ENCODE data around the gene SLC17A9.
A peak's percentile ranks its signal among the peaks of the same experiment; 100 is the strongest.

Gene SLC17A9

DNA sequence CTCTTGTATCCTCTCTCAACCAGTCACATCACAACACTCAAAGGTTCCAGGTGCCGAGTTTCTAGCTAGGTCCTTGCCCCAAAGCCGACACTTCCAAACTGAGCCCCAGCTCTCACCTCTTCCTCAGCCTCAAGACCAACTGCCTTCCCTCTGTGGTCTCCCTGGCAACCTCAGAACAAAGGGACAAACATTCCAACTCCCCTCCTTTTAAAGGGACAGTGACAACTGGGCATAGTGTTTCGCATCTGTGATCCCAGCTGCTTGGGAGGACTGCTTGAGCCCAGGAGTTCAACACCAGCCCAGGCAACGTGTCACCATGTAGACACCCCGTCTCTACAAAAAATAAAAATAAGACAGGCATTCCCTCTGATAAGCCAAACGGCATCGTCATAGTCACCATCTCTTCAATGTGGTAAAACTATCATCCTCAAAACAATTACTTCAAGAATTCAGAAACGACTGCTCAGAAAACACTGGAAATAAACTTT lies 37.5 kb upstream of the SLC17A9 start:
- peak; percentile 62 for DNase-seq (ENCODE audit: low read depth)
- TF ChIP-seq, protein P1, sequence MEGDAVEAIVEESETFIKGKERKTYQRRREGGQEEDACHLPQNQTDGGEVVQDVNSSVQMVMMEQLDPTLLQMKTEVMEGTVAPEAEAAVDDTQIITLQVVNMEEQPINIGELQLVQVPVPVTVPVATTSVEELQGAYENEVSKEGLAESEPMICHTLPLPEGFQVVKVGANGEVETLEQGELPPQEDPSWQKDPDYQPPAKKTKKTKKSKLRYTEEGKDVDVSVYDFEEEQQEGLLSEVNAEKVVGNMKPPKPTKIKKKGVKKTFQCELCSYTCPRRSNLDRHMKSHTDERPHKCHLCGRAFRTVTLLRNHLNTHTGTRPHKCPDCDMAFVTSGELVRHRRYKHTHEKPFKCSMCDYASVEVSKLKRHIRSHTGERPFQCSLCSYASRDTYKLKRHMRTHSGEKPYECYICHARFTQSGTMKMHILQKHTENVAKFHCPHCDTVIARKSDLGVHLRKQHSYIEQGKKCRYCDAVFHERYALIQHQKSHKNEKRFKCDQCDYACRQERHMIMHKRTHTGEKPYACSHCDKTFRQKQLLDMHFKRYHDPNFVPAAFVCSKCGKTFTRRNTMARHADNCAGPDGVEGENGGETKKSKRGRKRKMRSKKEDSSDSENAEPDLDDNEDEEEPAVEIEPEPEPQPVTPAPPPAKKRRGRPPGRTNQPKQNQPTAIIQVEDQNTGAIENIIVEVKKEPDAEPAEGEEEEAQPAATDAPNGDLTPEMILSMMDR (IDR thresholded peaks at IDR 0.05; ENCODE audit: low read length, missing control alignments): no peak
- no peak overlapping the region for H3K4me3 ChIP-seq (replicated peaks; ENCODE audit: low read depth, low read length)

DNA sequence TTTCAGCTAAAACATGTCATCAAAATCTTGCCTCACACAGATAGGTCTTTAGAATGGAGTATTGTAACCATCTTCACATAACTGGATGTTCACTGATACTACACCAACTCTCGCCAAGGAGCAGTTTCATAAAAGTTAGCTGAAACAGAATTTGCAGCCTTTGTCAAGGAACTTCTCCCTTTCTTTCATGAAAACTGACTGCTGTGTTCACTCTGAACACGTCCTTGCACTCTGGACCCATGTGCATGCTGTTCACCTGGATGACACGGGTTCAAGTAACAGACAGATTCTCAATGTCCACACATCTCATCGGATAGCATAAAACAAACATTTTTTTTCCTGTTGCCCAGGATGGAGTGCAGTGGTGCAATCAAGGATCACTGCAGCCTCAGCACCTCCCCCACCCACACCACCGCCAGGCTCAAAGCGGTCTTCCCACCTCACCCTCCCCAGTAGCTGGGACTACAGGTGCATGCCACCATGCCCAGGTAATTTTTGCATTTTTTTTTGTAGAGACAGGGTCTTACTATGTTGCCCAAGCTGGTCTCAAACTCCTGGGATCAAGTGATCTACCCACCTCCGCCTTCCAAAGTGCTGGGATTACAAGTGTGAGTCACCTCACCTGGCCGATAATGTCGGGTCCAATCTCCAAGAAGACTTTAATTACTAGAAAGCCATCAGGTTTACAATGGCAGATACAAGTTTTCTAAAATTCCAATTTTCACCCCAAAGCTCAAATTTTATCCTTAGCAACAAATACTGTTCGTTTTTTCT lies 35.6 kb upstream of the SLC17A9 start:
- TF ChIP-seq, protein P1 (IDR thresholded peaks at IDR 0.05; ENCODE audit: low read length, missing control alignments): no peak
- H3K4me3 ChIP-seq (replicated peaks; ENCODE audit: low read depth, low read length): no peak overlapping the region
- DNase-seq (ENCODE audit: low read depth): no peak

DNA sequence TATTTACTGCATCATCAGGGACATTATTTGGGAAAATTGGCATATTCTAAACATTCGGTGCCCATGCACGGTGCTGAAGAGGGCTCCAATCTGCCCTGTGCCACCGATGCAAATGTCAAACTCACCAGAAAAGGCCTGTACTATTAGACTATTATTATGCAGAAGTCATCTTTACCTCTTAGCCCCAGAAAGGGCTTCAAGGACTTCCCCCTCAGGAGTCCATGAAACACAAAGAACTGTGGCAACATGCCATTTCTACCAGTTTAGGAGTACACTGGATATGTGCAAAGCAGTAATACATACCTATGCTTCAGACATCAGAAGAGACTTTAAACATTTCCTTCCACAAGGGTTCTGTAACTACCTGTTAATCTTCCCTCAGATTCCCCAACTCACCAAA lies 34.8 kb upstream of the SLC17A9 start:
- H3K4me3 ChIP-seq (replicated peaks; ENCODE audit: low read depth, low read length): no peak overlapping the region
- TF ChIP-seq, protein P1 (IDR thresholded peaks at IDR 0.05; ENCODE audit: low read length, missing control alignments): no peak
- no peak for DNase-seq (ENCODE audit: low read depth)

DNA sequence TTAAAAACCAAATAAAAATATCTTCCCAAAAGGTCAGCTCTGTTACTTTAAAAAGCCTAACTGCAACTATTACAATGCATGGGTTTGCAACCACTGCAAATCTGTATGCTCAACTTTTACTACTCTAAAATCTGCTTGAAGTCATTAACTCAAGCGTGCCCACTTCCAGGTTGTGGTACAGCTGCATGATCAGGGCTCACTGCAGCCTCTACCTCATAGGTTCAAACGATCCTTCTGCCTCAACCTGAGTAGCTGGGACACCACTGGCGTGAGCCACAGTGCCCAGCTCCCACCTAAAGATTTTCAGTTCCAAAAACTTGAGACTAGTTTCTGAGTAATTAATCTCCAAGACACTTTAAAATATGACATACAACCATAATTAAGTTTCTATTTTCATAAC lies 34.4 kb upstream of the SLC17A9 start:
- DNase-seq (ENCODE audit: low read depth): no peak
- no peak overlapping the region for H3K4me3 ChIP-seq (replicated peaks; ENCODE audit: low read depth, low read length)
- TF ChIP-seq, protein P1 (IDR thresholded peaks at IDR 0.05; ENCODE audit: low read length, missing control alignments): no peak

DNA sequence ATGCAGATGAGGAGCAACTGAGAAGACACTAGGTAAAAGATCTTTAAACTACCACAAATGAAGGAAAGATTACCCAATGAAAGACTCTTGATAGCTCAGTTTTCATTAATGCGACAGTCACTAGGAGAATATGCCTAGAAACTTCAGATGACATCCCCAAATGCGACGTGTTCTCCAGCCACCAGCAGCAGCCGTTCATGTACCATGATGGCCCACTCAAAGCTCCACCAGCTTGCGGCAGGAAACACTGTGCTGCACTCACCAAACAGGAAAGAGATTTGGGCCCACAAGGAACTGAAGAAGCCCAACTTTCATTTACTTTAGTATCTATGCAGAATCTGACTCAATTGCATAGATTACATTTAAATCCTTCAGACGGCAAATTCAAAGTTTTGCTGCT lies 33.7 kb upstream of the SLC17A9 start:
- DNase-seq (ENCODE audit: low read depth): no peak
- no peak overlapping the region for H3K4me3 ChIP-seq (replicated peaks; ENCODE audit: low read depth, low read length)
- TF ChIP-seq, protein P1 (IDR thresholded peaks at IDR 0.05; ENCODE audit: low read length, missing control alignments): no peak

DNA sequence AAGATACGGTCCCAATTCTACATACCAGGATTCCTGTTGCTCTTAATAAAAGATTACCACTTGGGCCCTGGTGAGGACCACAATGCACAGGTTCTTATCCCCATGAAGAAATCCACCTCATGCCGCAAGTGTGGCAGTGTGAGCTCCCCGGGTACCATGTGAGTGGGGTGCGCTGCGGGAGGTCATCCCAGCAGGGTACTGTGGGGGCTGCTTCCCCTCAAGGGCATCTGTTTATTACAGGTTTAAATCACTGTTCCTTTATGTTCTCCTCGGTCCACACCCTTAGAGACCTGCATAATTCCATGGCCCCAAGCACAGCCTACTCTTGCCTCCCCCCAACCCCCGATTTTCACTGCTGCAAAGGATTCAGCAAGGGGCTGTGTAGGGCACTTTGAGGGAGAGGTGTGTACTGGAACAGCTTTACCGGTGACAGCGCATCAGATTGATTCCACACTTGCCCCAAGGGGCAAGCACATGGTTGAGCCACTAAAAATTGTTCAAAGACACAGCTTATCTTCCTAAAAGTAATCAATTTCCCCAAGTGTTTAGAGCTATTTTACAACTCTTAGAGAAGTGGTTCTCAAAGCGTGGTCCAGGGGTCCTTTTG lies 32.4 kb upstream of the SLC17A9 start:
- no peak for DNase-seq (ENCODE audit: low read depth)
- H3K4me3 ChIP-seq (replicated peaks; ENCODE audit: low read depth, low read length): no peak overlapping the region
- TF ChIP-seq, protein P1 (IDR thresholded peaks at IDR 0.05; ENCODE audit: low read length, missing control alignments): no peak

Data from fibroblast of pulmonary artery (primary cell).